Measurements from ENCODE around the gene ANGEL1. TPM values are rescaled to one million over a fixed set of nuclear protein-coding genes. Genes with fewer than 3 reads are reported as not detected.

Gene ANGEL1
- total and polyA plus RNA-seq, 4 donors: 15.0 to 38.1 (median 20.7) TPM

DNA sequence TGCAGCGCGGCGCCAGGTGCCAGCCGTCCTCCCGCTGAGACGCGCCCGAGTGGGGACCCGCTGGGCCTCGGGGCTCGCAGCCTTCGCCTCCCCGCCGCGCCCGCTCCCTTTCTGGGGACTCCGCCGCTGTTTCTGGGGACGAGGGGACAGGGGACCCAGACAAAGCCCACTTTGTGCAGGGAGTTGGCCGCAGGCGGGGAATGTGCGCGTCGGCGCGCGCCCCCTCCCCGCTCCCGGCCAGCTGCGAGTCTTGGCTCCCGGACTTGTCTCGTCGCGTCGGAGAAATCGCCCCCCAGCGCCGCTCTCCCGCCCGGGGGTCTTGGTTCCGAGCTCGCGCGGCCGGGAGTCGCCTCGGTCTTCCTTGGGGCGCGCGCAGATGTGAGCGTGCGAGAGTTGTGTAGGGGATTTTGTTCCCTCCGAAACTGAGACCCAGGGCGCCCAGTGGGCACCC, 50.7 kb downstream of the ANGEL1 start:
- H3K27me3 ChIP-seq (ENCODE audit: control insufficient read depth, insufficient read depth, low read length): no peaks in the 10 kb centered on the region
- 0% methylated on average over 54 of the region's 54 CpGs for WGBS (ENCODE audit: insufficient coverage)
- peak overlapping the region; percentile 72 for H3K4me3 ChIP-seq (ENCODE audit: low read depth, low read length)
- H3K27ac ChIP-seq (ENCODE audit: low read depth, low read length): peak overlapping the region; percentile 85
- DNase-seq (ENCODE audit: low read depth in 4 of 6, low spot score in 6 of 6): peak in 2 of 6 donors; percentile 83 to 89
- peaks cover 6% of the 10 kb centered on the region for H3K36me3 ChIP-seq (ENCODE audit: control insufficient read depth, insufficient read depth, low read length)
- peaks cover 51% of the 10 kb centered on the region for H3K4me1 ChIP-seq (ENCODE audit: control insufficient read depth, insufficient read depth, low read length)
- H3K9me3 ChIP-seq (ENCODE audit: control insufficient read depth, insufficient read depth, low read length): no peaks in the 10 kb centered on the region

DNA sequence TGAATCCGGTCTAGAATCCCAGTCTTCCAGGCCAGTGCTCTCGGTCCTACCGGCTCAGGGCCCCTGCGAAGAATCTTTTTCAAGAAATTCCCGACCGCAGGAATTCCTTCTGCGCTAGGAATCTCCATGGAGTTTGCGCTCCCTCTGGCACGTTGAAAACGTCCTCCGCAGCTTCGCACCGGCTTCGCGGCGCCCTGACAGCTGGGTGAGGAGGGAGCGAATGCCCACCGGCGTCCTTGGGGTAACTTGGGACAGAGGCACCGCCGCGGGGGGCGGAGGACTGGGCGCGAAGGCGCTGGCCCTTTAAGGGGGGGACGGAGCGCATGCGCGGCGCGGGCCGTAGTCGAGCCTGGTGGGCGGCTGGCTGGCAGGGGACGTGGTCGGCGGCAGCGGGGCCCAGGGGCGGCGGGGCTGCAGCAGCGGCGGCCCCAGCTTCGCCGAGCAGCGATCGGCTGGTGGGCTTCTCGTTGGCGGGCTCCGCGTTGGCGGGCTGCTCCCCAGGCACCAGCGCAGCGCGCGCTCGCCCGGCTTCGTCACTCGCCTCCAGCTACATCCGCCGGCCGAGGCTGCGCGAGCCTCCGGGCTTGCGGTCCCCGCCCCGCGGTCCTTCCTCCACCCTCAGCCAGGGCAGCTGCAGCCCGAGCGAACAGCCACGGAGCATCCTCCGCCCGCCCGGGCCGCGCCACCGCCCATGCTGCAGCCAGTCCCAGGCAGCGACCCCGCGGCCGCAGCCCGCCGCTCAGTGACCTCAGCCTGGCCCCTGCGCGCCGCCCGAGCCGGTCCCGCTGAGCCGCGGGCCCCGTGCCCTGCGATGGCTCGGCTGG, 51.3 kb downstream of the ANGEL1 start, which contains the start of gene VASH1:
Gene VASH1 (plus strand): TSS at position 333 of the 824 bp plus-strand sequence. CDS start 1,354 bp downstream, outside the sequence.
- peak within 1 kb of the TSS; percentile 85 for H3K27ac ChIP-seq (ENCODE audit: low read depth, low read length)
- peaks cover 6% of the 10 kb centered on the region for H3K36me3 ChIP-seq (ENCODE audit: control insufficient read depth, insufficient read depth, low read length)
- no peaks in the 10 kb centered on the region for H3K27me3 ChIP-seq (ENCODE audit: control insufficient read depth, insufficient read depth, low read length)
- H3K4me3 ChIP-seq (ENCODE audit: low read depth, low read length): peak within 1 kb of the TSS; percentile 75
- peaks cover 44% of the 10 kb centered on the region for H3K4me1 ChIP-seq (ENCODE audit: control insufficient read depth, insufficient read depth, low read length)
- no peaks in the 10 kb centered on the region for H3K9me3 ChIP-seq (ENCODE audit: control insufficient read depth, insufficient read depth, low read length)
- under 1% methylated on average over 96 of the region's 96 CpGs for WGBS (ENCODE audit: insufficient coverage)
- DNase-seq (ENCODE audit: low read depth in 4 of 6, low spot score in 6 of 6): peak in 2 of 6 donors; percentile 92 to 93

DNA sequence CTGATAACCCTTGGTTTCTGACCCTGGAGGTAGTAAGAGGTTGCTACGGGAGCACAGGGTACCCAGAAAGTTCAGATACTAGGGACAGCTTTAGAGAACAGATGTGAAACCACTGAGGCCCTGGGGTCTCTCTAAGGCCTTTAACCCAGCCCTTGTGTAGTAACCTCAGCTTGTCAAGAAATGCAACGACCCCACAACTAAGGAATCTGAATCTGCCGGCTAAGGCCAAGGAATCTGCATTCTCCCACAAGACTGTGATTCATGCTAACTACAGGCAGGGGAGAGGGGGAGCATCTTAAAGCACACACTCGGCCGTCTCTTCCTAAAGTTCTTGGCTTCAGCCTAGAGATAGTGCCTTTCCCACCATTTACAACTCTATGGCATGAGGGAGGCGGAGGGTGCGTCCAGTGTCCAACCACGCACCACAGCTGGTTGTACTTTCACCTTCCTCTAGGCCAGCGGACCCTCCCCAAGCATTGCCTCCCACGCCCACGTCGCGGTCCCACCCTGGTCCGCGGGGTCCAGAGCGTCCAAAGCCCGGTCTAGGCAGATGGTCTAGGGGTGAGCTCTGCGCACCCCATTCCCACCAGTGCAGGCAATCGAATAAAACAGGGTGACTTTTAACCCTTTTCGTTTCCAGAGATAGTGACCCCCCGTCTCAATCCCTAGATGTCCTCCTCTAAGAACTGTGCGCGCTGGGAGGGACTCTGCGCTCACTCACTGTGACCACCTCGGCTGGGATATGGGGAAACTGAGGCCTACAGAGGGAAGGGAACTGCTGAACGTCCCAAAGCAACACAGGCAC, 52.1 kb downstream of the ANGEL1 start:
- Histone ChIP-seq H3K4me3 (ENCODE audit: low read depth, low read length) (peak overlapping the region; percentile 75), H3K9me3 (ENCODE audit: control insufficient read depth, insufficient read depth, low read length) (no peaks in the 10 kb centered on the region), H3K27ac (ENCODE audit: low read depth, low read length) (peak overlapping the region; percentile 76), H3K4me1 (ENCODE audit: control insufficient read depth, insufficient read depth, low read length) (peaks cover 40% of the 10 kb centered on the region), H3K27me3 (ENCODE audit: control insufficient read depth, insufficient read depth, low read length) (no peaks in the 10 kb centered on the region), H3K36me3 (ENCODE audit: control insufficient read depth, insufficient read depth, low read length) (peaks cover 3% of the 10 kb centered on the region)
- peak in 1 of 6 donors; percentile 1 for DNase-seq (ENCODE audit: low read depth in 4 of 6, low spot score in 6 of 6)
- WGBS (ENCODE audit: insufficient coverage): 35% methylated on average over 19 of the region's 26 CpGs

DNA sequence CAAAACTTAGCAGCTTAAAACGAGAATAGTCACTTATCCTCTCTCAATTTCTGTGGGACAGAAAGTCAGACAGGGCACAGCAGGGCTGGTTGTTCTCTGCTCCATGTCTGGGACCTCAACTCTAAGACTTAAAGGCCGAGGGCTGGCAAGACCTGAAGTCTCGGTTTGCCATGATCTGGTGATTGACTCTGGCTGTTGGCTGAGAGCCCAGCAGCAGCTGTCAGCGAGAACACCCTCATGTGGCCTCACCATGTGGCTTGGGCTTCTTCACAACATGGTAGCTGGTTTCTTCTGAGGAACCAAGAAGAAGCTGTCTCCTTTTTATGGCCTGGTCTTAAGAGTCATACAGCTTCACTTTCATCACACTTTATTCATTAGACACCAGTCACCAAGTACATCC, 53.1 kb downstream of the ANGEL1 start:
- Histone ChIP-seq H3K27me3 (ENCODE audit: control insufficient read depth, insufficient read depth, low read length) (no peaks in the 10 kb centered on the region), H3K27ac (ENCODE audit: low read depth, low read length) (no peak overlapping the region), H3K9me3 (ENCODE audit: control insufficient read depth, insufficient read depth, low read length) (no peaks in the 10 kb centered on the region), H3K36me3 (ENCODE audit: control insufficient read depth, insufficient read depth, low read length) (no peaks in the 10 kb centered on the region), H3K4me3 (ENCODE audit: low read depth, low read length) (no peak overlapping the region), H3K4me1 (ENCODE audit: control insufficient read depth, insufficient read depth, low read length) (peaks cover 33% of the 10 kb centered on the region)
- DNase-seq (ENCODE audit: low read depth in 4 of 6, low spot score in 6 of 6): peak in 1 of 6 donors; percentile 13
- 56% methylated on average over 4 of the region's 4 CpGs for WGBS (ENCODE audit: insufficient coverage)

DNA sequence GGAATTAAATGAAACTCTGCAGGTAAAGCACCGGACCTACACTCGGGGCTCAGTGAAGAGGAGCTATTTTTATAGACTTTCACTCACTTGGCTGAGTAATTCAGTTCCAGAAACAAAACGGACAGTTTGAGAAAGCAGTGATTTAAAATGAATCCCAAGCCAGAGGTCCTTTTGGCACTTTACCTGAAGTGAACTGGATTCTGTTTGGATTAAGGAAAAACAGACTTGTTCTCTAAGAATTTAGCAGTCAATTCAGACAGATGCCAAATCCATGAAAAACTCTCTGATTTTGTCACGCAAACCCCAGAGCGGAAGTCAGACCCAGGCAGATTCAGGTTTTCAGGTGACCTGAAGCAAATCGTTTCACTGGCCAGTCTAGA, 56.3 kb downstream of the ANGEL1 start:
- WGBS (ENCODE audit: insufficient coverage): 69% methylated on average over 6 of the region's 6 CpGs
- Histone ChIP-seq H3K27me3 (ENCODE audit: control insufficient read depth, insufficient read depth, low read length) (no peaks in the 10 kb centered on the region), H3K36me3 (ENCODE audit: control insufficient read depth, insufficient read depth, low read length) (no peaks in the 10 kb centered on the region), H3K27ac (ENCODE audit: low read depth, low read length) (no peak overlapping the region), H3K9me3 (ENCODE audit: control insufficient read depth, insufficient read depth, low read length) (no peaks in the 10 kb centered on the region), H3K4me3 (ENCODE audit: low read depth, low read length) (no peak overlapping the region), H3K4me1 (ENCODE audit: control insufficient read depth, insufficient read depth, low read length) (peaks cover 34% of the 10 kb centered on the region)
- DNase-seq (ENCODE audit: low read depth in 4 of 6, low spot score in 6 of 6): peak in 1 of 6 donors; percentile 4

DNA sequence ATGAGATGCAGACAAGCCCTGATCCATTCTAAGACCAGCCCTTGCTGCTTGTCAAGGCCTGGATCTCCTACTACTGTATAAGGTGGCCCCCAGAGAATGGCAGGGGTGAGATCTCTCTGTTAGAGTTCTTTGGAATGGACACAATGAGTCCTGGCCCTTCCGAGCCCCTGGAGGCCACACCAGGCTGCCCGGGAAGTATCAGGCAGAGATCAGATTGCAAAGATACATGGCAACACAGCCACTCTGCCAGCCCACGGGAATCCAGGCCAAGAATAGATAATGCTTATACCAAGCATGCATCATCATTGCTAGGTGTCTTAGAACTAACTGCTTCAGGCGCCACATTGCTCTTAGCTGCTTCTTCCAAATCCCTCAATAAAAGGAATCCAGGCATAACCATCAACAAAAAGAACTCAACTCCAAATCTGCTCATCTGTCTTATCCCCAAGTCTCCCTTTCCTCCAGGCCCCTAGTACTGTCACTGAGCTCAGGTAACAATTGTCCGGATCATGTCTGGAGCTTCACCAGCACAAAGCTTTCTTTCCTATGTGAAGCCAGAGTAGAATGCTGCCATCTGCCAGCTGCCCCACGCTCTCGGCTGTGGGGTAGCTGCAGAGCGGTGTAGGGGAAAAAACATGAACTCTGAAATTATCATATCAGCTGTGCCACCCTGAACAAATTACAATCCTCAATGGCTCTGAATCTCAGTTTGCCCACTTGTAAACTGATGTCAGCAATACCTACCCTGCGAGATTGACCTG, 56.9 kb downstream of the ANGEL1 start:
- peak in 1 of 6 donors; percentile 10 for DNase-seq (ENCODE audit: low read depth in 4 of 6, low spot score in 6 of 6)

DNA sequence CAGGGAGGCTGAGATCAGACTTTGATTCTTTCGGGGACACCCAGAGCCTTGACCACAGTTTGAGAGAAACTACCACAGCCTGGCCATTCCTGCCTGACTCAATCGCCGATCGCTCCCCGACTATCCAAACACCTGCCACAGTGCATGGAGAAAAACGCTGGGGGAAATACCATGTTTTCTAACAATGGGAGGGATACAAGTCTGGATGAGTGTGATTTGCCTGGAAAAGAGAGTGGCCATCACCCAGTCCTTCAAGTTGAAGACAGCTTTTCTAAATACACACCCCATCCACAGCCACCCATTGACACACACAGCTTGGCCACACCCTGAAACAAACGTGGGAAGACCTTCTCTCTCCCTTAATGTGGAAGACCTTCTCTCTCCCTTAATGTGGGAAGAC, 58.1 kb downstream of the ANGEL1 start:
- H3K36me3 ChIP-seq (ENCODE audit: control insufficient read depth, insufficient read depth, low read length): no peaks in the 10 kb centered on the region
- H3K27me3 ChIP-seq (ENCODE audit: control insufficient read depth, insufficient read depth, low read length): no peaks in the 10 kb centered on the region
- H3K4me1 ChIP-seq (ENCODE audit: control insufficient read depth, insufficient read depth, low read length): peaks cover 24% of the 10 kb centered on the region
- 92% methylated on average over 2 of the region's 7 CpGs for WGBS (ENCODE audit: insufficient coverage)
- H3K4me3 ChIP-seq (ENCODE audit: low read depth, low read length): no peak overlapping the region
- no peaks in the 10 kb centered on the region for H3K9me3 ChIP-seq (ENCODE audit: control insufficient read depth, insufficient read depth, low read length)
- H3K27ac ChIP-seq (ENCODE audit: low read depth, low read length): no peak overlapping the region
- DNase-seq (ENCODE audit: low read depth in 4 of 6, low spot score in 6 of 6): no peak

More for the DNA sequence above, 56.9 kb downstream of the ANGEL1 start:
- peaks cover 30% of the 10 kb centered on the region for H3K4me1 ChIP-seq (ENCODE audit: control insufficient read depth, insufficient read depth, low read length)
- WGBS (ENCODE audit: insufficient coverage): 68% methylated on average over 6 of the region's 9 CpGs
- H3K9me3 ChIP-seq (ENCODE audit: control insufficient read depth, insufficient read depth, low read length): no peaks in the 10 kb centered on the region
- H3K27me3 ChIP-seq (ENCODE audit: control insufficient read depth, insufficient read depth, low read length): no peaks in the 10 kb centered on the region
- H3K36me3 ChIP-seq (ENCODE audit: control insufficient read depth, insufficient read depth, low read length): no peaks in the 10 kb centered on the region
- H3K4me3 ChIP-seq (ENCODE audit: low read depth, low read length): no peak overlapping the region
- no peak overlapping the region for H3K27ac ChIP-seq (ENCODE audit: low read depth, low read length)

DNA sequence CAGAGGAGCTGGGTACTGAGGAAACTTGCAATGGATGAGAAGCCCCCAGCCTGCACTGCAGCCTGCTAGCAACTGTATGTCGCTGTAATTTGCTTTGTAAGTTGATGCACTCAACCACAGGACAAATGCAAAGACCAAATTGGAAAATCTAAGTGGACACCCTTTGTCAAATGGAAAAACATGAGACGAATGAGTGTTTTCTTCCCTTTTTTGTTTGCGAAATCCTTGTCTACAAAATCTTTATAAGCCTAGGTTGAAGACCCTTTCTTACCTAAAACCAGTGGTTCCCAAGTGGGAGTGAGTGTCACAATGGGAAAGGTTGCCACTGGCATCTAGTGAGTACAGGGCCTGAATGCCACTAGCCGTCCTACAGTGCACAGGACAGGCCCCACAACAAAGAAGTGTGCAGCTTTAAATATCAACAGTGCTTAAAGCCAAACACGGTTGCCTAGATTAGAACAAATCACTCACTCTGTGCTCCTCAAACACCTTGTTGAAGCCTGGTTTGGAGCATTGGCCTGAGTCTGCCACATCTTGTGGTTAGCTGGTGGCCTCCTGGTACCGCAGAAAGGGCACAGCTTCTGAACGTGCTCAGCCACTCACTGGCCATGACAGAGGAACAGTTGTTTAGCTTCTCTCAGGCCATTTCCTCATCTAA, 59.0 kb downstream of the ANGEL1 start:
- Histone ChIP-seq H3K4me3 (ENCODE audit: low read depth, low read length) (no peak overlapping the region), H3K27me3 (ENCODE audit: control insufficient read depth, insufficient read depth, low read length) (no peaks in the 10 kb centered on the region), H3K36me3 (ENCODE audit: control insufficient read depth, insufficient read depth, low read length) (no peaks in the 10 kb centered on the region), H3K9me3 (ENCODE audit: control insufficient read depth, insufficient read depth, low read length) (no peaks in the 10 kb centered on the region), H3K4me1 (ENCODE audit: control insufficient read depth, insufficient read depth, low read length) (peaks cover 22% of the 10 kb centered on the region), H3K27ac (ENCODE audit: low read depth, low read length) (no peak overlapping the region)
- no peak for DNase-seq (ENCODE audit: low read depth in 4 of 6, low spot score in 6 of 6)
- 88% methylated on average over 5 of the region's 7 CpGs for WGBS (ENCODE audit: insufficient coverage)

DNA sequence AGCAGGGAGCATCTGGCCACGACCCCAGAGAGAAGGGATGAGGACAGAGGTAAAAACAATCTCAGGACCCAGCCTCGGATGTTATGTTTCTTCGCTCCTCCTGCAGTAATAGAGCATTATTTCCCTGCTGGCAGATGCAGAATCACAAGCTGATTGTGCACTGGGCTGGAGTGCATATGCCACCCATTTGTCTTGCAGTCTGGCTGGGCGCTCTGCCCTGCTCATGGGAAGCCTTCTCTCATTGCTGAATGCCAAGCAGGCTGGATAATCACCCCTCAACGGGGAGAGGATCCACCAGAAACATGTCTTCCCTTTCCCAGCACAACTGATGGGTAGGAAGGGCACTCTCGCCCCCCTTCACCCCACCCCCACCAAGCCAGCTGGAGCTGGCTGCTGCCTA, 59.9 kb downstream of the ANGEL1 start:
- Histone ChIP-seq H3K4me1 (ENCODE audit: control insufficient read depth, insufficient read depth, low read length) (peaks cover 22% of the 10 kb centered on the region), H3K4me3 (ENCODE audit: low read depth, low read length) (no peak overlapping the region), H3K36me3 (ENCODE audit: control insufficient read depth, insufficient read depth, low read length) (no peaks in the 10 kb centered on the region), H3K9me3 (ENCODE audit: control insufficient read depth, insufficient read depth, low read length) (no peaks in the 10 kb centered on the region), H3K27ac (ENCODE audit: low read depth, low read length) (peak overlapping the region; percentile 37), H3K27me3 (ENCODE audit: control insufficient read depth, insufficient read depth, low read length) (no peaks in the 10 kb centered on the region)
- peak in 3 of 6 donors; percentile 45 to 94 (median 89) for DNase-seq (ENCODE audit: low read depth in 4 of 6, low spot score in 6 of 6)
- WGBS (ENCODE audit: insufficient coverage): 20% methylated on average over 3 of the region's 6 CpGs

Measured in spinal cord (tissue), 10 donors.